ENCODE measurements around the gene SEMA6B. TPM values are rescaled to one million over a fixed set of nuclear protein-coding genes. Genes with fewer than 3 reads are reported as not detected.

SEMA6B gene
- total and polyA plus RNA-seq, 4 donors, result 8.7 to 66.8 (median 38.9) TPM

DNA sequence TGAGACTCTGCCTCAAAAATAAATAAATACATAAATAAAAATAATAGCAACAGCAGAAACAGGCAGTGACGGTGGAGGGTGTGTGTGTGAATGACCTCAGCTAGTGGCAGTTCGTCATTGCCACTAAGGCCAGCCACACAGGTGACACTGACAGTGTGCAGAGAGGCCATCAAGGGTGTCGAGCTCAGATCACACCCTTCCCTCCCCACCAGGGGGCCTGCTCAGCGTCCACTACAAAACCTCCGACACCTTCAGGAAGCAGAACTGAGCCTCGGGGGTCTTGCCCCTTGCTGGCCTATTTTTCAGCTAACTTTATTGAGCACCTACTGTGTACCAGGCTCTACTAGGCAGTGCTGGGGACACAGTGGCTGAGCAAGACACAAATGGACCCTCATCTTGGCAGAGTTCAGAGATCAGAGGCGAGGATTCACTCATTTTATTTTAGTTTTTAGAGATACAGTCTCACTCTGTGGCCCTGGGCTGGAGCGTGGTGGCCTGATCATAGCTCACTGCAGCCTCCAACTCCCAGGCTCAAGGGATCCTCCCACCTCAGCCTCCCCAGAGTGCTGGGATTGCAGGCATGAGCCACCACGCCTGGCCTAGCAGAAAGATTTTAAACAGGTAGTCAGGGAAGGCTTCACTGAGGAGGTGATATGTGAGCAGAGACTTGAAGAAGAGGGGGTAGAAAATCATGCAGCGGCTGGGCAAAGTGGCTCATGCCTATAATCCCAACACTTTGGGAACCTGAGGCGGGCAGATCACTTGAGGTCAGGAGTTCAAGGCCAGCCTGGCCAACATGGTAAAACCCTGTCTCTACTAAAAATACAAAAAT is 30.3 kb upstream of the SEMA6B start:
- Histone ChIP-seq H3K4me1 (ENCODE audit: control insufficient read depth, insufficient read depth, low read length) (peaks cover 4% of the 10 kb centered on the region), H3K9me3 (ENCODE audit: control insufficient read depth, insufficient read depth, low read length) (no peaks in the 10 kb centered on the region), H3K27me3 (ENCODE audit: control insufficient read depth, insufficient read depth, low read length) (no peaks in the 10 kb centered on the region), H3K4me3 (ENCODE audit: low read depth, low read length) (no peak overlapping the region), H3K36me3 (ENCODE audit: control insufficient read depth, insufficient read depth, low read length) (no peaks in the 10 kb centered on the region), H3K27ac (ENCODE audit: low read depth, low read length) (no peak overlapping the region)
- no peak for DNase-seq (ENCODE audit: low read depth in 4 of 6, low spot score in 6 of 6)
- 48% methylated on average over 6 of the region's 11 CpGs for WGBS (ENCODE audit: insufficient coverage)

DNA sequence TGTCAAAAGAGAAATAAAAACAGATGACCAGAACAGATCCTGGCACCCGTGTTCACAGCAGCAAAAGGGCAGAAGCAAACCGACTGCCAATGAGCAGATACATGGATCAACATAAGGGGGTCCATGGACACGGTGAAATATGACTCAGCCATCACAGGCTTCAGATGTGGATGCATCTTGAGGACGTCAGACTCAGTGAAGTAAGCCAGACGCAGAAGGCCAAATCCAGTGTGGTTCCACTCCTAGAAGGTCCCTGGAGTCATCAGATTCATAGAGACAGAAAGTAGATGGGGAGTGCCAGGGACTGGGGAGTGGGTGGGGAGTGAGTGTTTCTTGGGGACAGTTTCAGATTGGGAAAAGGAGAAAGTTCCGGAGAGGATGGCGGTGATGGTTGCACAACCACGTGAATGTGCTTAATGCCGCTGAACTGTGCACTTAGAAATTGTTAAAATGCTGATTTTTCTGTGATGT is 28.8 kb upstream of the SEMA6B start:
- Histone ChIP-seq H3K27ac (ENCODE audit: low read depth, low read length) (no peak overlapping the region), H3K27me3 (ENCODE audit: control insufficient read depth, insufficient read depth, low read length) (peaks cover 4% of the 10 kb centered on the region), H3K4me3 (ENCODE audit: low read depth, low read length) (no peak overlapping the region), H3K36me3 (ENCODE audit: control insufficient read depth, insufficient read depth, low read length) (no peaks in the 10 kb centered on the region), H3K4me1 (ENCODE audit: control insufficient read depth, insufficient read depth, low read length) (peaks cover 18% of the 10 kb centered on the region), H3K9me3 (ENCODE audit: control insufficient read depth, insufficient read depth, low read length) (no peaks in the 10 kb centered on the region)
- 42% methylated on average over 7 of the region's 9 CpGs for WGBS (ENCODE audit: insufficient coverage)
- no peak for DNase-seq (ENCODE audit: low read depth in 4 of 6, low spot score in 6 of 6)

GRCh38 chr19:4587527-4587926 is 28.0 kb upstream of the SEMA6B start:
- no peak for DNase-seq (ENCODE audit: low read depth in 4 of 6, low spot score in 6 of 6)
- Histone ChIP-seq H3K9me3 (ENCODE audit: control insufficient read depth, insufficient read depth, low read length) (no peaks in the 10 kb centered on the region), H3K27ac (ENCODE audit: low read depth, low read length) (no peak overlapping the region), H3K4me1 (ENCODE audit: control insufficient read depth, insufficient read depth, low read length) (peaks cover 22% of the 10 kb centered on the region), H3K27me3 (ENCODE audit: control insufficient read depth, insufficient read depth, low read length) (peaks cover 4% of the 10 kb centered on the region), H3K4me3 (ENCODE audit: low read depth, low read length) (no peak overlapping the region), H3K36me3 (ENCODE audit: control insufficient read depth, insufficient read depth, low read length) (no peaks in the 10 kb centered on the region)
- WGBS (ENCODE audit: insufficient coverage), result 100% methylated on average over 1 of the region's 6 CpGs

- H3K4me1 ChIP-seq (ENCODE audit: control insufficient read depth, insufficient read depth, low read length), result peaks cover 28% of the 10 kb centered on the region
- no peaks in the 10 kb centered on the region for H3K9me3 ChIP-seq (ENCODE audit: control insufficient read depth, insufficient read depth, low read length)
- H3K27me3 ChIP-seq (ENCODE audit: control insufficient read depth, insufficient read depth, low read length), result peaks cover 6% of the 10 kb centered on the region
- DNase-seq (ENCODE audit: low read depth in 4 of 6, low spot score in 6 of 6), result no peak
- H3K27ac ChIP-seq (ENCODE audit: low read depth, low read length), result no peak overlapping the region
- WGBS (ENCODE audit: insufficient coverage), result 63% methylated on average over 6 of the region's 6 CpGs
- H3K4me3 ChIP-seq (ENCODE audit: low read depth, low read length), result no peak overlapping the region
- H3K36me3 ChIP-seq (ENCODE audit: control insufficient read depth, insufficient read depth, low read length), result no peaks in the 10 kb centered on the region
Observed at GRCh38 chr19:4586691-4587090, 27.2 kb upstream of the SEMA6B start.

- Histone ChIP-seq H3K27ac (ENCODE audit: low read depth, low read length) (no peak overlapping the region), H3K36me3 (ENCODE audit: control insufficient read depth, insufficient read depth, low read length) (no peaks in the 10 kb centered on the region), H3K27me3 (ENCODE audit: control insufficient read depth, insufficient read depth, low read length) (peaks cover 6% of the 10 kb centered on the region), H3K4me3 (ENCODE audit: low read depth, low read length) (no peak overlapping the region), H3K4me1 (ENCODE audit: control insufficient read depth, insufficient read depth, low read length) (peaks cover 29% of the 10 kb centered on the region), H3K9me3 (ENCODE audit: control insufficient read depth, insufficient read depth, low read length) (no peaks in the 10 kb centered on the region)
- DNase-seq (ENCODE audit: low read depth in 4 of 6, low spot score in 6 of 6), result no peak
- 100% methylated on average over 2 of the region's 6 CpGs for WGBS (ENCODE audit: insufficient coverage)
Observed at GRCh38 chr19:4586245-4586644, 26.8 kb upstream of the SEMA6B start.

- Histone ChIP-seq H3K4me1 (ENCODE audit: control insufficient read depth, insufficient read depth, low read length) (peaks cover 34% of the 10 kb centered on the region), H3K9me3 (ENCODE audit: control insufficient read depth, insufficient read depth, low read length) (no peaks in the 10 kb centered on the region), H3K27ac (ENCODE audit: low read depth, low read length) (no peak overlapping the region), H3K27me3 (ENCODE audit: control insufficient read depth, insufficient read depth, low read length) (peaks cover 10% of the 10 kb centered on the region), H3K36me3 (ENCODE audit: control insufficient read depth, insufficient read depth, low read length) (no peaks in the 10 kb centered on the region), H3K4me3 (ENCODE audit: low read depth, low read length) (no peak overlapping the region)
- no peak for DNase-seq (ENCODE audit: low read depth in 4 of 6, low spot score in 6 of 6)
- 50% methylated on average over 1 of the region's 1 CpG for WGBS (ENCODE audit: insufficient coverage)
Observed at GRCh38 chr19:4585556-4585955, 26.1 kb upstream of the SEMA6B start.

DNA sequence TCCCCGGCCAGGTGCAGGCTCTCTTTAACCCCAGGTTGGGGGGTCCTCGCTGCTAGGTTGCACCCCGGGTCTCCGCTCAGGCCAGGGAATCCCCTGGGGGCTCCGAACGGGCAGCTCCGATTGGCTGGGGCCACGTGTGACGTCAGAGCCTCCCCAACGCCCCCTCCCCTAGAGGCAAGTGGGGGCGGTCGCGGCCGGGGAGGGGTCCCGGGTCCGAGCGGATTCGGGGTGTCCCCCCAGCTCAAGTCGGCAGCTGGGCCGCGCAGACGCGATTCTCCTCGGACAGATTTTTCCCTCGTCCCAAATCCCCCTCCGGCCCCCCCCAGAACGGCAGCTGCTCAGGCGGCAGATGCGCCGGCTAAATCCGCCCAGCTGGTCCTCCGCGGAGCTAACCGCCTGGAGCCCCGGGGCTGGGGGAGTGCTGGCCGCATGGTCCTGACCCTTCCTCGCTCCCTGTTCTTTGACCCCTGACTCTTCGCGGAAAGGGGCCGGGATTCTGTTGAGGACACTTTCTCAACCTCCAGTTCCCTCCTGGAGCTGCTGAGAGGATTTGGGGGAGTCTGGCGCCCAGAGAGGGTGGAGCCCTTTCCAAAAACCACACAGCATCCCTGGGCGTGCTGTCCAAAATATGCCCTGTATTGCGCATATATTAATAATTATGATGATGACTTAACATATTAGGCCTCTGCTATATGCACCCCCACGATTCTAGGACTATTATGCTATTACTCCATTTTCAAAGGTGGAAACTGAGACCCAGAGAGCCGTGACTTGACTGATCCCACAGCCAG is 25.4 kb upstream of the SEMA6B start:
- H3K27me3 ChIP-seq (ENCODE audit: control insufficient read depth, insufficient read depth, low read length), result peaks cover 15% of the 10 kb centered on the region
- peak in 2 of 6 donors; percentile 77 to 78 for DNase-seq (ENCODE audit: low read depth in 4 of 6, low spot score in 6 of 6)
- no peaks in the 10 kb centered on the region for H3K36me3 ChIP-seq (ENCODE audit: control insufficient read depth, insufficient read depth, low read length)
- H3K4me1 ChIP-seq (ENCODE audit: control insufficient read depth, insufficient read depth, low read length), result peaks cover 41% of the 10 kb centered on the region
- peak overlapping the region; percentile 48 for H3K4me3 ChIP-seq (ENCODE audit: low read depth, low read length)
- H3K27ac ChIP-seq (ENCODE audit: low read depth, low read length), result no peak overlapping the region
- no peaks in the 10 kb centered on the region for H3K9me3 ChIP-seq (ENCODE audit: control insufficient read depth, insufficient read depth, low read length)
- WGBS (ENCODE audit: insufficient coverage), result 2% methylated on average over 36 of the region's 45 CpGs

DNA sequence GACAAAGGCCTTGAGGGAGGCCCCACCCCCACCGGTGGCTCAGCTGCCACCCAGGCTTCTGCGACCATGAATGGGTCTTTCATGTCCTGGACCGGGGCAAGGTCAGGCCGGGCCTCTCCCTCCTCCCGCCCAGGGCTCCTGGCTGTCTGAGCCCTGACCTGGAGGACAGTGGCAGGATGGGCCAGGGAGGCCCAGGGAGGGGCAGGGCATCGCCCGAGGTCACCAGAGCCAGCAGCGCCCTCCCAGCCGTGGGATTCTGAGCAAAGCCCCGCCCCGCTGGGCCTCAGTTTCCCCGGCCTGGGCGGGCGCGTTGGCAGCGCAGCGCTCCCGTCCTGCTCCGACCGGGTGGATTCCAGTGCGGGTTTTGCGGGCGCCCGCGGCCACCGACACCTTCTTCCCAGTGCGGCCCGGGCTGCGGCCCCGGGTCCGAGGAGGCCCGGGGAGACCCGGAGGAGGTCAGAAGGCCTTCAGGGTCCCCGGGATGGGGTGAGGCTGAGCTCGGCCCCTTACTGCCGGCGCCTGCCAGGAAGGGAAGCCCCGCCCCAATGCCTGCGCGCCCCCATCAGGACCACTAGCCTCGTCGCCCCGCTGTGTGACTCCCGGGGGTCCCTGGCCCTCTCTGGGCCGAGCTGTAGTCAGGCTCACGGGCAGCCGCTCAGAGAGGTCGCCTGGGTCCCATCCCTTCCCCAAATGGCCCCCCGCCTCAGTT is 24.6 kb upstream of the SEMA6B start:
- peaks cover 16% of the 10 kb centered on the region for H3K27me3 ChIP-seq (ENCODE audit: control insufficient read depth, insufficient read depth, low read length)
- H3K4me1 ChIP-seq (ENCODE audit: control insufficient read depth, insufficient read depth, low read length), result peaks cover 48% of the 10 kb centered on the region
- peak overlapping the region; percentile 48 for H3K4me3 ChIP-seq (ENCODE audit: low read depth, low read length)
- no peak overlapping the region for H3K27ac ChIP-seq (ENCODE audit: low read depth, low read length)
- H3K9me3 ChIP-seq (ENCODE audit: control insufficient read depth, insufficient read depth, low read length), result no peaks in the 10 kb centered on the region
- DNase-seq (ENCODE audit: low read depth in 4 of 6, low spot score in 6 of 6), result peak in 2 of 6 donors; percentile 78 to 79
- peaks cover under 1% of the 10 kb centered on the region for H3K36me3 ChIP-seq (ENCODE audit: control insufficient read depth, insufficient read depth, low read length)
- WGBS (ENCODE audit: insufficient coverage), result under 1% methylated on average over 49 of the region's 49 CpGs

GRCh38 chr19:4582980-4583842 is 23.7 kb upstream of the SEMA6B start:
- Histone ChIP-seq H3K27ac (ENCODE audit: low read depth, low read length) (no peak overlapping the region), H3K36me3 (ENCODE audit: control insufficient read depth, insufficient read depth, low read length) (peaks cover 5% of the 10 kb centered on the region), H3K4me1 (ENCODE audit: control insufficient read depth, insufficient read depth, low read length) (peaks cover 51% of the 10 kb centered on the region), H3K9me3 (ENCODE audit: control insufficient read depth, insufficient read depth, low read length) (no peaks in the 10 kb centered on the region), H3K4me3 (ENCODE audit: low read depth, low read length) (no peak overlapping the region), H3K27me3 (ENCODE audit: control insufficient read depth, insufficient read depth, low read length) (peaks cover 16% of the 10 kb centered on the region)
- 60% methylated on average over 15 of the region's 16 CpGs for WGBS (ENCODE audit: insufficient coverage)
- DNase-seq (ENCODE audit: low read depth in 4 of 6, low spot score in 6 of 6), result no peak
